GM19099 (cell line): ENCODE data around the gene POLDIP2.

Experiments
- POLR2A ChIP-seq: IDR thresholded peaks from 3 replicates; pipeline ENCODE4 v1.6.1; 2011; ENCODE audit warnings: low read depth; ENCODE audit not compliant: insufficient read length; ENCODE audit errors: extremely low read depth

The POLDIP2 gene

DNA sequence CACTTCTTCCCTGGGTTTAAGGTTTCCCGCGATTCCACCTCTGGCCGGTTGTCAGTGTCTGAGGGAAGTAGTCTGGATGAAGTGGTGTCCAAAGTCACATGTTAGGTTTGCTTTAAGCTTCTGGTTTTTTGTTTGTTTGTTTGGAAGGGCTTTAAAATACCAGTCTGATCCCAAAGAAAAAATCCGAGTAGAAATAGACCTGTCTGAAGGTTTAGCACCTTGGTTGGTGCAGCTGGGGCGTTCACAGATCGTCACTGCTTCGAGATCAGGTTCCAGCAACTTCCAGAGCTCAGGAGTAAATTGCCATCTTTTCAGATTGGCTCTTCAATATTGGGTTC is 37.8 kb downstream of the POLDIP2 start:
- TF ChIP-seq POLR2A, result no peak

DNA sequence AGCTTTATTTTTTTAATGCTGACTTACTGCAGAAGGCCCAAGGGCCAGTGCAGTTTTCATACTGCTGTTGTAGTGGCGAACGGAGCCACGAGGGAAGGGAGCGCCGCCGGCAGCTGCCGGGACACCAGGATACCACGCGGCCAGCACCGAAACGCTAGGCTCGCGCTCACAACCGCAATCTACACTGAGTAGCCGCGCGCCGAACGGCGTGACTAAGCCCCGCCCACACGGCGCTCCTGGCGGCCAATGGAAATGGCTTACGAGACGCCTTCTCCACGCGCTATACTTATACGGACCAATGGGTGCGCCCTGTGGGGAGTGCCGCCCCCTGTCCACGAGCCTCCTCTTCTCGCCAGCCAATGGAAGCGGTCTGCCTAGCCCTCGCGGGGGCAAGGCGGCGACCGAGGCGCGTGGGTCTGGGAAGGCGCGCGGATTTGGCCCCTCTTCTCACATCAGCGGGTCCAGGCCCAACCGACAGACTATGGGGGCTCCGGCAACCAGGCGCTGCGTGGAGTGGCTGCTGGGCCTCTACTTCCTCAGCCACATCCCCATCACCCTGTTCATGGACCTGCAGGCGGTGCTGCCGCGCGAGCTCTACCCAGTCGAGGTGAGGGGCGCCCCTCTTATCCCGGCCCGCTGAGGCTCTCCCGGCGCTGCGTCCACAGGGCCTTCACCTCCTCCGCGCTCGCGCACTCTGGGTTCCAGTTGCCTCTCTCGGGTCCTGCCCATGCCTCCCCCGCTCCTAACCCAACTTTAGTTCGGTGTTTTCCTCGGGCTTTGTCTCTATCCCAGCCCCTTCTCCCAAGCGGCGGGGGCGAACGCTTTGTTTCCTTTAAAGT is 38.3 kb downstream of the POLDIP2 start, which contains the start of gene TMEM97:
Gene TMEM97, plus strand, starts transcription at position 442 of the 839 bp plus-strand sequence. Its CDS starts 40 bp downstream, at position 482.
- peak; percentile 81 for TF ChIP-seq POLR2A

DNA sequence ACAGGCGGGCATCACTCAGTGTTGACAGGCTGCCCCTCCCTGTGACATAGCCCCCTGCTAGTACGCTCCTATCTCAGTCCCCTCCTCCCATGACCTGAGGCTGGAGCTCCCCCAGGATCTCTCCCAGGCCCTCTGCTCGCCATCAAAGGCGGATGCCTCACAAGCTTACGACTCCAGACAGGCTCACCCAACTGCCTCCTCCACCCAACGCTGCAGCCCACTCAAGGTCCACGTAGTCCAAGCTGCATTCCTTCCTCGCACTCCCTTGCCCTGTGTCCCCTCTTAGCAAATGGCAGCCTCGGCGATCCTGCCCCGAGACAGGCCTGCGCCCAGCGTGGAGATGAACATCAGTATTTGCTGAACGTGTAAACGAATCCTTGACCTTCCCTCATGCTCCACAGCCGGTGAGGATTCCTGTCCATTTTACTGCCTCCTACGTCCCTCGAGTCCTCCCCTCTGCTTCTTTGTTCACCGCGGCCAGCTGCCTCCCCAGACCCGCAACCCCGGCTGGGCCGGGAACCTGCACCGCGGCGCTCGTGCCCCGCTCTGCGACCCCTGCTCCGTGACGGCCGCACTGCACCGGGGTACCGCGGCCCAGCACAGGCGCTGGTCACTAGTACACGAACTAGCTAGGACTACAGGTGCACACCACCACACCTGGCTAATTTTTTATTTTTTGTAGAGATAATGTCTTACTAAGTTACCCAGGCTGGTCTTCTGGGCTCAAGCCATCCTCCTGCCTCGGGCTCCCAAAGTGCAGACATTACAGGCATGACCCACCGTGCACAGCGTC is 39.2 kb downstream of the POLDIP2 start:
- TF ChIP-seq POLR2A, result no peak

DNA sequence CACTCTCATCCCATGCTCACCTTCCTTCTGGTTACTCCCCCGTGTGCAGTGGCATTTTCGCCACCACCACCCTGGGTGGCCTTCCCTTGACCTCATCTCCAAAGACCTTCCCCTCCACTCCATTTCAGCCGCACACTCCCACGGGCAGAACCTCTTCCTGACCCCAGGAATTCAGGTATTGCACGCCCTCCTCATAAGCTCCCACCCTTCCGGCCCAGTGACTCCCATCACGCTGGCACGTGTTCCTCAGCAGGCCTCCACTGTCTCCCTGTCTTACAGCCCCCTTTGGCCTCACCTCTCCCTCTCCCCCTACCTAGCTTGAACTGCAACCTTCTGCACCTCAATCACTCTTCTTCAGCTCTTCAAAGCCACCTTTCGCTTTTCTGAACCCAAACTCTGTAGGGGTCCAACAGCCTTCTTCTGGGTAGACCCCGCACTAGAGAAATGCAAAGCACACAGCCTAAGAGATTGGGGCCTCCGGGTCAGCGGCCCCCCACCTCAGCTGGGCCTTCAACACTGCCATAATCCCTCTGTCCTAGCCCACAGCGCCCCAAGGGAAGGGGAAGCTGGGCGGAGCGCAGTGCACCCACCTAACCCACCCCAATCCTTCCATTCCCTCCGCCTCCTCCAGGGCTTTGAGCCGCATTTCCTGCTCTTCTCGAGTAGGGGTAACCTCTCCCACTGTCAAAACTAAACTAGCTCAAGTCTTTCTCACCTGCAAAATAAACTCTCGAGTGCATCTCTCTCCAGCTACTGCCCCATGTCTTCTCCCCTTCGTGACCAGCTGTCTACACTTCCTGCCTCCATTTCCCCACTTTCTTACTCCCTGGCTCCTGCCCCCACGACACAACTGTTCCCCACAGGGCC is 40.0 kb downstream of the POLDIP2 start:
- TF ChIP-seq POLR2A, result no peak

DNA sequence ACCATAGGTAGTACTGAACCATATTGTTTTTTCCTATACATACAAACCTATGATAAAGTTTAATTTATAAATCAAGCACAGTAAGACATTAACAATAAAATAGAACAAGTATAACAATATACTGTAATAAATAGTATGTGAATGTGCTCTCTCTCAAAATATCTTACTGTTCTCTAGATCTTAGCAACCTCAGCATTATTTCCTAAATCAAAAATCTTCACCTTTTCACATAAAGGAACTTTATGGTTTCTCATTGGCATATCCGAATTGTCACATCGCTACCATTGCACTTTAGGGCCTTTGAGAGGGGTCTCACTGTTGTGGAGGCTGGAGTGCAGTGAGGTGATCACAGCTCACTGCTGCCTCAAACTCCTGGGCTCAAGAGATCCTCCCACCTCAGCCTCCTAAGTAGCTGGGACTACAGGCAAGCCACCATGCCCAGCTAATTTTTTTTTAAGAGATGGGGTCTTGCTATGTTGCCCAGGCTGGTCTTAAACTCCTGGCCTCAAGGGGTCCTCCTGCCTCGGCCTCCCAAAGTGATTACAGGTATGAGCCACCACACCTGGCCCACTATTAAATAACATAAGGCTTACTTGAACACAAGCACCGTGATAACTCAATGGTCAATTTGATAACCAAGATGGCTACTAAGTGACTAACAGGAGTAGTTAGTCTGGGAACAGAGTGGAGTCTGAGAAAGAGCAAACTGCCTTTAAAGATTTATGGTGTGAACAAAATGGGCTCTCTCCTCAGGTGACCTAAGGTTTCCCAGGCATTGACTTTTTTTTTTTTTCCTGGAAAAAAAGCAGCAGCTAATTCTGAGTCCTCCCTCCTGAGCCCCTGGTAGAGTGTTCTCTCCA is 41.3 kb downstream of the POLDIP2 start:
- TF ChIP-seq POLR2A, result no peak

DNA sequence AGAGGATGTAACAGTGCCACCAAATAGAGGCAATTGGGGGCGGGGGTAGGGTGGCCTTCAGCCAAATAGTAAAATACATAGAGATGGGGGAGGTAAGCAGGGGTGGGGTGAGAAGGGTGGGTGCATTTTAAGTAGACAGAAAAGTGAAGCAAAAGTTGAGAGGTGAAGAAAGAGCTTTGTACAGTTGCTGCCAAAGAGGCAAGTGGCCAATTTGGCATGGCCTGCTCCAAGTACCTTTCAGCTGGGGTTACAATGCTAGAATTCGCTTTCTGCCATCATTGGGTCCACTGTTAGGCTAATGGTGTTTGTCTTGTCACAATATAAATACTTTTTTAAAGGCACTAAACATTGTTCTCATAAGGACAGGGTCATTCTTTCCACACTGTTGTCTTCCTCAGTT is 43.5 kb downstream of the POLDIP2 start:
- TF ChIP-seq POLR2A, result no peak

DNA sequence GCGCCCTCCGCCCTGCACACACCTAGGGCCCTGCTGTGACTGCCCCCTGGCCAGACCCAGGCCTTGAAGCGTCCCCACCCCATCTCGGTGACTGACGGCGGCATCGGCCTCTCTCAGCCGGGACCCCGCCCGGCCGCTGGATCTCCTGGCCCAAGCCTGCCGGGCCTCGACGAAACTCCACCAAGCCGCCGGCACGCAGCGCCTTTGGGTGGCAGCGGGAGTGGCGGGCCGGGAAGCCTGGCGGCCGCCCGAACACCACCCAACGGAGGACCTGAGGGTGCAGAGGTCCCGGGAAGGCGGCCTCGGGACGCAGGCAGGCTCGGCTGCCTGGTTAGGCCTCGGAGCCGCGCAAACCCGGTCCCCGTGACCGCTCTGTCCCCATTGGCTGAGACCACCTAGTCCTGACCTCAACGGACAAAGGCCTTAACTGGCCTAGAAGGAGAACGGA is 50.3 kb downstream of the POLDIP2 start:
- TF ChIP-seq POLR2A, result no peak

DNA sequence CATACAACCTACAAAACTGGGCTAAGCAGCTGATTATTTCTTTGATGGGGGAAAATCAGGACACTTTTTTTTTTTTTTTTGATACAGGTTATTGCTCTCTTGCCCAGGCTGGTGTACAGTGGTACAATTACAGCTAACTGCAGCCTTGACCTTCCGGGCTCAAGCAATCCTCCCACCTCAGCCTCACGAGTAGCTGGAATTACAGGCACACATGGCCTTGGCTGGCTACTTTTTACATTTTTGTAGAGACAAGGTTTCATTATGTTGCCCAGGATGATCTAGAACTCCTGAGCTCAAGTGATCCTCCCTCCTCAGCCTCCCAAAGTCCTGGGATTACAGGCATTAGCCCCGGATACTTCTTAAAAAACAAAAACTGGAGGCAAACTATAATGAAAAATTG is 58.9 kb downstream of the POLDIP2 start:
- no peak for TF ChIP-seq POLR2A
